Right lobe of liver (tissue), 6 donors: Measurements from ENCODE around the gene ANKRD60. TPM values are rescaled to one million over a fixed set of nuclear protein-coding genes. Genes with fewer than 3 reads are reported as not detected.

Experiments used
- ATAC-seq, 4 donors: fragments of 200-7000 bp; cut with Tn5 transposase; one replicate each; pipeline ENCODE4 v1.9.1; 2020; ENCODE audit warnings: mild to moderate bottlenecking in 4 of 4, moderate library complexity in 4 of 4
- DNase-seq, 3 donors: peaks; one replicate each; pipeline ENCODE4 v3.0.0-alpha.2; 2020
- H3K27ac ChIP-seq, 3 donors: fragments of 200-600 bp; one replicate each; pipeline ENCODE4 v1.8.0; 2022
- H3K27me3 ChIP-seq, 2 donors: fragments of 200-600 bp; one replicate each; pipeline ENCODE4 v1.8.0; 2022
- H3K36me3 ChIP-seq, 4 donors: fragments of 200-600 bp; sonication (generic) in 1 of 4; one replicate each; pipeline versions ENCODE4 v1.5.1 to v1.8.0; 2017 to 2022; ENCODE audit warnings: control low read depth in 1 of 4
- H3K4me1 ChIP-seq, 4 donors: fragments of 200-600 bp; sonication (generic) in 1 of 4; one replicate each; pipeline versions ENCODE4 v1.5.1 to v1.8.0; 2017 to 2022; ENCODE audit warnings: control low read depth in 1 of 4
- H3K4me3 ChIP-seq, 3 donors: fragments of 200-600 bp; one replicate each; pipeline ENCODE4 v1.8.0; 2022
- H3K9me3 ChIP-seq, 4 donors: fragments of 200-600 bp; sonication (generic) in 1 of 4; one replicate each; pipeline versions ENCODE4 v1.5.1 to v1.8.0; 2017 to 2022; ENCODE audit warnings: control low read depth in 1 of 4
- CTCF ChIP-seq, 4 donors: fragments of 200-600 bp in 3 of 4; fragments of 450-650 bp in 1 of 4; IDR thresholded peaks; one replicate each; pipeline versions ENCODE4 v1.5.1 to v1.8.0; 2016 to 2022; ENCODE audit warnings: antibody characterized with exemption in 4 of 4, mild to moderate bottlenecking in 2 of 4
- POLR2A ChIP-seq: fragments of 450-650 bp; IDR thresholded peaks from one replicate; pipeline ENCODE4 v1.6.1; 2017; ENCODE audit warnings: antibody characterized with exemption, mild to moderate bottlenecking
- WGBS: methylation state at CpG from one replicate; pipeline ENCODE4 v1.1.6; 2018; ENCODE audit warnings: low coverage, low lambda C conversion rate; ENCODE audit not compliant: insufficient coverage; ENCODE audit errors: missing lambda C conversion rate; 5-methylcytosine and 5-hydroxymethylcytosine counted together
- intact Hi-C, 2 donors: fragments of 100-400 bp; cut with DNase I; formaldehyde crosslinking; loops; one replicate each; pipeline versions ENCODE4 v1.11.2 to v1.14.1; 2022
- total RNA-seq, 6 experiments: library from RNA; depleted of rRNA in 2 of 6; stranded (reverse); fragments of >200 nt in 2 of 6; fragmentation: NEBNext Ultra II Directional in 3 of 6; extraction: Animal tissue kit (Norgen Biotek cat#: 25700) in 3 of 6; gene quantifications; one replicate each; pipeline versions ENCODE4 v1.1.0 to v1.2.4, GENCODE V29; 2016 to 2023
- donor health status: DM: no; HTN: yes; CAD: no.
- donor health status: DM: no; HTN: no; CAD: no.
- donor health status: DM: no; HTN: no; CAD: no.
- donor health status: DM: no; HTN: yes; CAD: no.
- donor health status: DM: no; HTN: yes; CAD: no.

ANKRD60 gene
- total RNA-seq, 6 experiments from 2014 or later, result not detected

- WGBS, result 78% methylated on average over 5 of the region's 9 CpGs
- Histone ChIP-seq H3K27me3 (no peaks in the 10 kb centered on the region), H3K4me3 (no peak overlapping the region), H3K4me1 (no peaks in the 10 kb centered on the region), H3K9me3 (no peaks in the 10 kb centered on the region), H3K27ac (no peak overlapping the region), H3K36me3 (no peaks in the 10 kb centered on the region)
- intact Hi-C loops, result no loop called here
- ATAC-seq, result no peak
- TF ChIP-seq CTCF (IDR thresholded peaks at IDR 0.05), result no peak
- no peak for TF ChIP-seq POLR2A
- DNase-seq, result no peak
Observed at GRCh38 chr20:58173091-58173490, 55.4 kb downstream of the ANKRD60 start.

DNA sequence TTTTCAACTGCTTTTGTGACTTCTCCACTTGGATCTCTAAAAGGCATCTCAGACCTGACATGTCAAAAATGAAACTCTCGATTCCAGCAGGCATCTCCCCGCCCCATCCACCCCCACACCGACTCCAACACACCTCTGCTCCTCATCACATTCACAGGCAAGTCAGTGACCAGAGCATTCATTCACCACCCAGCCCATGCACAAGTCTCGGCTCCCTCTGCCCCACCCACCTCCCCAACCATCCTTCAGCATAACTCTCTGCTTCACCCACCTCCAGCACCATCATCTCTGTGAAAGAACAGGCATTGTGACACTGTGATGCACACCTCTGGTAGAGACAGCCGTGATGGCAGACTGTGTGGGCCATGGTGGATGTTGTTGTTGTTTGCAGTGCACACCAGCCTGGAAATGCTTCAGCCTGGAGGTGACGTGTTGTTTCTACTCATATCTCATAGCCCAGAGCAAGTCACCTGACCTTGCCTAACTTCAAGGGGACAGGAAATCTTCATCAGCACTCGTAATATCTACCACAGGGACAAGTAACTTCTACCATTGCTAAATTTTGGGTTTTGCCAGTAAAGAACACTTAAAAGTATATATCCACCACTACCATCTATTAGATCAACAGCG lies 56.5 kb downstream of the ANKRD60 start:
- WGBS, result 55% methylated on average over 8 of the region's 8 CpGs
- no peak for DNase-seq
- H3K27me3 ChIP-seq, result no peaks in the 10 kb centered on the region
- no peaks in the 10 kb centered on the region for H3K9me3 ChIP-seq
- H3K36me3 ChIP-seq, result no peaks in the 10 kb centered on the region
- intact Hi-C loops, result no loop called here
- TF ChIP-seq CTCF (IDR thresholded peaks at IDR 0.05) (no peak), POLR2A (no peak)
- no peak overlapping the region for H3K27ac ChIP-seq
- ATAC-seq, result no peak
- no peak overlapping the region for H3K4me3 ChIP-seq
- no peaks in the 10 kb centered on the region for H3K4me1 ChIP-seq

DNA sequence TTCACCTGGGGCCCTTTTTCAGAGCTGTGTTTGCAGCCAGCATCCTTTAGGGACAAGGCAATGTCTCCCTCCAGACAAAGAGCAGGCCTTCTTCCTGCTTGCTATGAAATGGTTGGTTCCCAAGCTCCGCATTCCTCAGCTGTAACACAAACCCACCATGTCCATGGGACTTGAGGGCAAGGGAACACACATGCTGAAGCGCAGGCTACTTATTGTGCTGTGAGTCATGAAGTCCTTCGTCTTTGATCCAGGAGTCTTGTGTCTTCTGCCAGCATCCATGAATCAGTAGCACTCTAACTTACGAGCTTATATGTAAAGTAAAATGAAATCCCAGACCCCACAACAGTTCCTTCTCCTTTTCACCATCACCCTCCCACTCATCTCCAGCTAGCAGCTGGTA lies 59.0 kb downstream of the ANKRD60 start:
- Histone ChIP-seq H3K36me3 (no peaks in the 10 kb centered on the region), H3K4me3 (no peak overlapping the region), H3K27ac (no peak overlapping the region), H3K4me1 (no peaks in the 10 kb centered on the region), H3K9me3 (no peaks in the 10 kb centered on the region), H3K27me3 (no peaks in the 10 kb centered on the region)
- WGBS, result 56% methylated on average over 4 of the region's 4 CpGs
- TF ChIP-seq CTCF (IDR thresholded peaks at IDR 0.05) (no peak), POLR2A (no peak)
- intact Hi-C loops, result no loop called here
- no peak for DNase-seq
- ATAC-seq, result no peak

- no peak for DNase-seq
- Histone ChIP-seq H3K9me3 (no peaks in the 10 kb centered on the region), H3K4me3 (no peak overlapping the region), H3K36me3 (no peaks in the 10 kb centered on the region), H3K4me1 (no peaks in the 10 kb centered on the region), H3K27me3 (no peaks in the 10 kb centered on the region), H3K27ac (no peak overlapping the region)
- 64% methylated on average over 3 of the region's 4 CpGs for WGBS
- ATAC-seq, result no peak
- no peak for TF ChIP-seq CTCF (IDR thresholded peaks at IDR 0.05)
- no peak for TF ChIP-seq POLR2A
- intact Hi-C loops, result no loop called here
Observed at GRCh38 chr20:58168843-58169242, 59.6 kb downstream of the ANKRD60 start.

- no peak for ATAC-seq
- no peak for TF ChIP-seq POLR2A
- no peak for TF ChIP-seq CTCF (IDR thresholded peaks at IDR 0.05)
- no peaks in the 10 kb centered on the region for H3K27me3 ChIP-seq
- no peaks in the 10 kb centered on the region for H3K4me1 ChIP-seq
- H3K9me3 ChIP-seq, result no peaks in the 10 kb centered on the region
- no peak overlapping the region for H3K27ac ChIP-seq
- H3K36me3 ChIP-seq, result no peaks in the 10 kb centered on the region
- intact Hi-C loops, result no loop called here
- no peak for DNase-seq
- H3K4me3 ChIP-seq, result no peak overlapping the region
- WGBS, result 57% methylated on average over 6 of the region's 7 CpGs
Observed at GRCh38 chr20:58167759-58168158, 60.7 kb downstream of the ANKRD60 start.
